PFSK-1 (cell line): Measurements from ENCODE around the gene FAR2.

Source experiments
- POLR2AphosphoS5 ChIP-seq: IDR thresholded peaks from 2 replicates; pipeline ENCODE4 v1.6.1; 2012; ENCODE audit warnings: low read depth, mild to moderate bottlenecking, control low read depth, low read length, moderate library complexity
- SIN3A ChIP-seq: IDR thresholded peaks from 2 replicates; pipeline ENCODE4 v1.6.1; 2012; ENCODE audit warnings: mild to moderate bottlenecking, low read length, moderate library complexity, borderline replicate concordance; ENCODE audit not compliant: insufficient read depth

GRCh38 chr12:29287622-29288021 lies 138.5 kb downstream of the FAR2 start:
- TF ChIP-seq SIN3A (no peak), POLR2AphosphoS5 (no peak)
